MM.1S (cell line): ENCODE data around the gene DOCK4.

Experiments used
- DNase-seq: peaks from one replicate; pipeline ENCODE4 v3.0.0-alpha.2; 2015
- H2AFZ ChIP-seq: fragments of 300-600 bp; sonication (generic); 2 replicates; pipeline ENCODE4 v1.6.0; 2016; ENCODE audit warnings: antibody characterized with exemption, low read length
- H3F3A ChIP-seq: fragments of 300-600 bp; sonication (generic); 2 replicates; pipeline ENCODE4 v1.6.1; 2016; ENCODE audit warnings: mild to moderate bottlenecking, antibody characterized with exemption, low read length, moderate library complexity, mixed read lengths; ENCODE audit not compliant: insufficient read depth
- H3K27ac ChIP-seq: fragments of 300-600 bp; sonication (generic); 2 replicates; pipeline ENCODE4 v1.5.1; 2016; ENCODE audit warnings: mild to moderate bottlenecking, low read length
- H3K27me3 ChIP-seq: fragments of 300-600 bp; sonication (generic); replicated peaks from 2 replicates; pipeline ENCODE4 v1.6.0; 2016; ENCODE audit warnings: low read length; ENCODE audit not compliant: insufficient read depth
- H3K36me3 ChIP-seq: fragments of 300-600 bp; sonication (generic); replicated peaks from 2 replicates; pipeline ENCODE4 v1.6.1; 2016; ENCODE audit warnings: mild to moderate bottlenecking, low read length, mixed read lengths; ENCODE audit not compliant: insufficient read depth
- H3K4me1 ChIP-seq: fragments of 300-600 bp; sonication (generic); 2 replicates; pipeline ENCODE4 v1.6.1; 2016; ENCODE audit warnings: low read length, mixed read lengths
- H3K4me2 ChIP-seq: fragments of 300-600 bp; sonication (generic); 2 replicates; pipeline ENCODE4 v1.6.0; 2016; ENCODE audit warnings: low read depth, low read length
- H3K4me3 ChIP-seq: fragments of 300-600 bp; sonication (generic); 2 replicates; pipeline ENCODE4 v1.5.1; 2016; ENCODE audit warnings: low read length, mixed read lengths
- H3K79me2 ChIP-seq: fragments of 300-600 bp; sonication (generic); 2 replicates; pipeline ENCODE4 v1.6.1; 2016; ENCODE audit warnings: mixed run types, low read length, mixed read lengths
- H3K9ac ChIP-seq: fragments of 300-600 bp; sonication (generic); 2 replicates; pipeline ENCODE4 v1.6.1; 2016; ENCODE audit warnings: low read length, mixed read lengths
- H3K9me2 ChIP-seq: fragments of 300-600 bp; sonication (generic); replicated peaks from 2 replicates; pipeline ENCODE4 v1.6.1; 2016; ENCODE audit warnings: mild to moderate bottlenecking, low read length, mixed read lengths; ENCODE audit not compliant: insufficient read depth
- H3K9me3 ChIP-seq: fragments of 300-600 bp; sonication (generic); replicated peaks from 2 replicates; pipeline ENCODE4 v1.6.1; 2016; ENCODE audit warnings: mild to moderate bottlenecking, low read length, mixed read lengths; ENCODE audit not compliant: insufficient read depth
- H4K20me1 ChIP-seq: fragments of 300-600 bp; sonication (generic); 2 replicates; pipeline ENCODE4 v1.6.1; 2016; ENCODE audit warnings: mild to moderate bottlenecking, low read length, moderate library complexity, mixed read lengths; ENCODE audit not compliant: insufficient read depth
- EZH2 ChIP-seq: fragments of 300-600 bp; sonication (generic); optimal IDR thresholded peaks from 2 replicates; pipeline ENCODE3; 2017; ENCODE audit warnings: low read depth, mild to moderate bottlenecking, antibody characterized with exemption, low read length, mixed read lengths
- EZH2phosphoT487 ChIP-seq: fragments of 300-600 bp; sonication (generic); IDR thresholded peaks from 2 replicates; pipeline ENCODE4 v1.6.1; 2018; ENCODE audit warnings: antibody characterized with exemption, low read length
- TF ChIP-seq, protein P1 (sequence below): fragments of 300-600 bp; sonication (generic); IDR thresholded peaks from 2 replicates; pipeline ENCODE4 v1.5.1; 2016; ENCODE audit warnings: antibody characterized with exemption, low read length, mixed read lengths

The DOCK4 gene

DNA sequence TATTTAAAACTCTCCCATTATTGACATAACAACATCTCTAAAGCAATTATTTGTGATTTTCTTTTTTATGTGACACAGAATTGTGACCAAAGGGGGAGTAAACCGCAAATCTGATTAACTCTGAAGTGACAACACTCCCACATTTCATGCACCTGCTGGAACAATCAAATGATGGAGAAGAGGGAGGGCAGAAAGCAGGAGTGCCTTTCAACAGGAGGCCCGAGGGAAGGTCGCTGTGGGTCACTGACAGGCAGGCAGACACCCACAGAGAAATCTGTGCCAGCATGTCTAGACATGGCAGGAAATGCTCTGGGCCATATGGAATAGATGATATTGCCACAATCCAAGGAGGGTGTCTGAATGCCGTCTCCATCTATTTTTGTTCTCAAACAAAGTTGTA is 247.3 kb downstream of the DOCK4 start:
- no peaks in the 10 kb centered on the region for H3K27me3 ChIP-seq
- no peaks in the 10 kb centered on the region for H3K9me3 ChIP-seq
- H3K9ac ChIP-seq, result no peak overlapping the region
- no peak overlapping the region for H3K27ac ChIP-seq
- no peaks in the 10 kb centered on the region for H3F3A ChIP-seq
- no peaks in the 10 kb centered on the region for H3K9me2 ChIP-seq
- no peaks in the 10 kb centered on the region for H4K20me1 ChIP-seq
- no peak overlapping the region for H2AFZ ChIP-seq
- no peaks in the 10 kb centered on the region for H3K79me2 ChIP-seq
- no peak overlapping the region for H3K4me2 ChIP-seq
- no peak overlapping the region for H3K4me3 ChIP-seq
- no peaks in the 10 kb centered on the region for H3K36me3 ChIP-seq
- TF ChIP-seq, protein P1, sequence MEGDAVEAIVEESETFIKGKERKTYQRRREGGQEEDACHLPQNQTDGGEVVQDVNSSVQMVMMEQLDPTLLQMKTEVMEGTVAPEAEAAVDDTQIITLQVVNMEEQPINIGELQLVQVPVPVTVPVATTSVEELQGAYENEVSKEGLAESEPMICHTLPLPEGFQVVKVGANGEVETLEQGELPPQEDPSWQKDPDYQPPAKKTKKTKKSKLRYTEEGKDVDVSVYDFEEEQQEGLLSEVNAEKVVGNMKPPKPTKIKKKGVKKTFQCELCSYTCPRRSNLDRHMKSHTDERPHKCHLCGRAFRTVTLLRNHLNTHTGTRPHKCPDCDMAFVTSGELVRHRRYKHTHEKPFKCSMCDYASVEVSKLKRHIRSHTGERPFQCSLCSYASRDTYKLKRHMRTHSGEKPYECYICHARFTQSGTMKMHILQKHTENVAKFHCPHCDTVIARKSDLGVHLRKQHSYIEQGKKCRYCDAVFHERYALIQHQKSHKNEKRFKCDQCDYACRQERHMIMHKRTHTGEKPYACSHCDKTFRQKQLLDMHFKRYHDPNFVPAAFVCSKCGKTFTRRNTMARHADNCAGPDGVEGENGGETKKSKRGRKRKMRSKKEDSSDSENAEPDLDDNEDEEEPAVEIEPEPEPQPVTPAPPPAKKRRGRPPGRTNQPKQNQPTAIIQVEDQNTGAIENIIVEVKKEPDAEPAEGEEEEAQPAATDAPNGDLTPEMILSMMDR, result no peak
- no peak for TF ChIP-seq EZH2phosphoT487
- TF ChIP-seq EZH2, result no peak
- DNase-seq, result no peak
- no peaks in the 10 kb centered on the region for H3K4me1 ChIP-seq

DNA sequence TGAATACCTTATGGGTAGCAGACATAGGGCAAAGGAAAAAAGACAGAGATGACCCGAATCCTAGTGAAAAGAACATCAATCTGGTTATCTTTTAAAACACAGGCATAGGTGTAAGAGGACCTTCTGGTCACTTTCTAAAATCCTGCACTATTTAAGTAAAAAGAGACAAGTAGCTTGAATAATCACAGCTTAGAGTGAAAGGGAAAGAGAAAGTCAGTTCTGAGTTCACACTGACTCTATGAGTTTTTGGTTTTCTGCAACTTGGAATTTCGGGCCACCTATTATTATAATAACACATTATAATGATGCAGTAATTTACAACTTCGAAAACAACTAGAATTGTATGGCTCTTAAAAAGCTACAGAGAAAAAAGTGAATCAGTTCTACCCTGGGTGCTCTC is 247.8 kb downstream of the DOCK4 start:
- no peak overlapping the region for H3K4me2 ChIP-seq
- no peaks in the 10 kb centered on the region for H3K36me3 ChIP-seq
- H3K4me1 ChIP-seq, result no peaks in the 10 kb centered on the region
- H3K9me2 ChIP-seq, result no peaks in the 10 kb centered on the region
- H3K4me3 ChIP-seq, result no peak overlapping the region
- H3K9me3 ChIP-seq, result no peaks in the 10 kb centered on the region
- TF ChIP-seq EZH2phosphoT487, result no peak
- no peak for TF ChIP-seq EZH2
- TF ChIP-seq, protein P1, result no peak
- no peak overlapping the region for H2AFZ ChIP-seq
- H4K20me1 ChIP-seq, result no peaks in the 10 kb centered on the region
- no peaks in the 10 kb centered on the region for H3K79me2 ChIP-seq
- DNase-seq, result no peak
- H3K27ac ChIP-seq, result no peak overlapping the region
- no peaks in the 10 kb centered on the region for H3K27me3 ChIP-seq
- no peak overlapping the region for H3K9ac ChIP-seq
- H3F3A ChIP-seq, result no peaks in the 10 kb centered on the region

DNA sequence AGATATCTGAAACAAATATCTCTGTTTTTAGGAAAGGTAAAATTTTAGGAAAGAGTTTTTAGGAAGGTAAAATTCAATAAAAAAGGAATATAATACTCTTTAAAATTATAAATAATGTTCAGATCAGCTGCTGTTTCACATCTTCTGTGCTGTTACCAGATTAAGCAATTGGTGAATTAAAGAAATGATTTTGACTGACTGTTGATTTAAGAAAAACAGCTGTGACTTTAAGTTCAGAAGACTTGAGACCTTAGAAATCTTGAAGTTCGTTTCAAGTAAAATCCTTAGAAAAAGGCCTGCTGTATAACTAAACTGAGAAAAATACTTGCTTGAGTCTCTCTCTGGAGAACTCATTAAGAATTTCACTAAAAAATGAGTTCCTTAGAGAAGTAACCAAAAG is 250.6 kb downstream of the DOCK4 start:
- Histone ChIP-seq H4K20me1 (no peaks in the 10 kb centered on the region), H3K27ac (no peak overlapping the region), H2AFZ (no peak overlapping the region), H3K4me3 (no peak overlapping the region), H3F3A (no peaks in the 10 kb centered on the region), H3K9me3 (no peaks in the 10 kb centered on the region), H3K27me3 (no peaks in the 10 kb centered on the region), H3K4me2 (no peak overlapping the region), H3K9ac (no peak overlapping the region), H3K36me3 (no peaks in the 10 kb centered on the region), H3K9me2 (no peaks in the 10 kb centered on the region), H3K4me1 (no peaks in the 10 kb centered on the region), H3K79me2 (no peaks in the 10 kb centered on the region)
- DNase-seq, result no peak
- TF ChIP-seq, protein P1, result no peak
- TF ChIP-seq EZH2phosphoT487, result no peak
- TF ChIP-seq EZH2, result no peak
